GM12865 (cell line): ENCODE results near the gene SEMA3F.

Source experiments
- DNase-seq: peaks from one replicate; pipeline ENCODE4 v3.0.0; 2010; ENCODE audit warnings: low read depth
- H3K4me3 ChIP-seq: 2 replicates; pipeline ENCODE4 v1.5.1; 2011; ENCODE audit warnings: mild to moderate bottlenecking, low read depth, low read length, control low read depth
- TF ChIP-seq, protein P1 (sequence below): IDR thresholded peaks from 2 replicates; pipeline ENCODE4 v1.5.1; 2011; ENCODE audit warnings: low read length, control low read depth, low read depth, inconsistent platforms; ENCODE audit not compliant: insufficient read depth; ENCODE audit errors: missing control alignments

Gene SEMA3F

DNA sequence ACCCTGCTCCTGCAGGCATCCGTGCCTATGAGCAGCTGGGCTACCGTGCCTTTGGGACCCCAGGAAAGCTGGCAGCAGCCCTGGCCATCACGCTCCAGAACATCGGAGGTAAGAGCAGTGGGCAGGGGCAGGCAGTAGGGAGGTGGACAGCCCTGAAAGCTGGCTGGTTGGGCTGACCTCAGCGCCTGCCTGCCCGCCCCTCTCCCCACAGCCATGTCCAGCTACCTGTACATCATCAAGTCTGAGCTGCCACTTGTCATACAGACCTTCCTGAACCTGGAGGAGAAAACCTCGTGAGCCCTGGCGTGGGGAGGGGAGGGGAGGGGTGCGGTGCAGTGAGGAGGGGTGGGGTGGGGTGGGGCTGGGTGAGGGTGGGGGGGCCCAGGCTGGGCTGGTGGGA, 60.4 kb downstream of the SEMA3F start:
- DNase-seq: no peak
- TF ChIP-seq, protein P1, sequence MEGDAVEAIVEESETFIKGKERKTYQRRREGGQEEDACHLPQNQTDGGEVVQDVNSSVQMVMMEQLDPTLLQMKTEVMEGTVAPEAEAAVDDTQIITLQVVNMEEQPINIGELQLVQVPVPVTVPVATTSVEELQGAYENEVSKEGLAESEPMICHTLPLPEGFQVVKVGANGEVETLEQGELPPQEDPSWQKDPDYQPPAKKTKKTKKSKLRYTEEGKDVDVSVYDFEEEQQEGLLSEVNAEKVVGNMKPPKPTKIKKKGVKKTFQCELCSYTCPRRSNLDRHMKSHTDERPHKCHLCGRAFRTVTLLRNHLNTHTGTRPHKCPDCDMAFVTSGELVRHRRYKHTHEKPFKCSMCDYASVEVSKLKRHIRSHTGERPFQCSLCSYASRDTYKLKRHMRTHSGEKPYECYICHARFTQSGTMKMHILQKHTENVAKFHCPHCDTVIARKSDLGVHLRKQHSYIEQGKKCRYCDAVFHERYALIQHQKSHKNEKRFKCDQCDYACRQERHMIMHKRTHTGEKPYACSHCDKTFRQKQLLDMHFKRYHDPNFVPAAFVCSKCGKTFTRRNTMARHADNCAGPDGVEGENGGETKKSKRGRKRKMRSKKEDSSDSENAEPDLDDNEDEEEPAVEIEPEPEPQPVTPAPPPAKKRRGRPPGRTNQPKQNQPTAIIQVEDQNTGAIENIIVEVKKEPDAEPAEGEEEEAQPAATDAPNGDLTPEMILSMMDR: no peak
- no peak overlapping the region for H3K4me3 ChIP-seq

DNA sequence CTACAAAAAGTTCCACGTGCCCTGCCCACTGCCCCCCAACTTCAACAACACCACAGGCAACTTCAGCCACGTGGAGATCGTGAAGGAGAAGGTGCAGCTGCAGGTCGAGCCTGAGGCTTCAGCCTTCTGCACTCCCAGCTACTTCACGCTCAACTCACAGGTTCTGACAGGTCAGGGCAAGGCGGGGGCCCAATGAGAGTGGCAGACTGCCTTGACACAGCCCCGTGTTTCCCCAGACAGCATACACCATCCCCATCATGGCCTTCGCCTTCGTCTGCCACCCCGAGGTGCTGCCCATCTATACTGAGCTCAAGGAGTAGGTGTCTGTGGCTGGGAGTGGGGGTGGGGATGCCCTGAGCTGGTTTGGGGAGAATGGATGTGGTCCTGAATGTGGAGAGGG, 62.6 kb downstream of the SEMA3F start:
- TF ChIP-seq, protein P1: no peak
- DNase-seq: no peak
- H3K4me3 ChIP-seq: no peak overlapping the region

DNA sequence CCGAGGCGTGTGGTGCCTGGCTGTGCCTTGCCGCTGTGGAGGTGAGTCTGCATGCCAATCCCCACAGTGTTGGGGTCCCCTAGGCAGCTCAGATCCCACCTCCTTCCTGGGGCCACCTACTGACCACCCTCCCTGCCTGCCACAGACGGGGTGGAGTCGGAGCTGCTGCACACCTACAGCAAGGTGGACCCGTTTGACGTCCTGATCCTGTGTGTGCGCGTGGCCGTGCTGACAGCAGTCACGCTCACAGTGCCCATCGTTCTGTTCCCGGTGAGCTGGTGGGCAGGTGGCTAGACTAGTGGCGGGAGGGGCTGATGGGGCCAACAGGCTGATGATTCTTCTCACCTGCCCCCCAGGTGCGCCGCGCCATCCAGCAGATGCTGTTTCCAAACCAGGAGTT, 63.3 kb downstream of the SEMA3F start:
- no peak for DNase-seq
- TF ChIP-seq, protein P1: no peak
- H3K4me3 ChIP-seq: no peak overlapping the region

DNA sequence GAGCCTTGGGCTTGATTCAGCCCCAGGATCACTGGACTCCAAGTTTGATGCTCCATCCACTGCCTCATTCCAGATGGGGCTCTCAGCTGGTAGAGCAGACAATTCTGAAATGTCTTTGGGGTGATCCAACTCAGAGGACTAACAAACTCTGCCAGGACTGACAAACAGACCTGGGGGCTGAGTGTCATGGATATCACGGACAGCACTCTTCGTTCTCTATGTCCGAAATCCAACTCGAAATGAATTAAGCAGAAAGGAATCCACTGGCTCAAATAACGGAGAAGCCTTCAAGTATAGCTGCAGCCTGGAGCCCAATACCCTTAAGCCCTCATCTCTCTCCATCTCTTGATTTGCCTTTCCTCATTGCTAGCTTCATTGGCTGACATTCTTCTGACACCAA, 64.2 kb downstream of the SEMA3F start:
- no peak for DNase-seq
- no peak overlapping the region for H3K4me3 ChIP-seq
- TF ChIP-seq, protein P1: no peak

DNA sequence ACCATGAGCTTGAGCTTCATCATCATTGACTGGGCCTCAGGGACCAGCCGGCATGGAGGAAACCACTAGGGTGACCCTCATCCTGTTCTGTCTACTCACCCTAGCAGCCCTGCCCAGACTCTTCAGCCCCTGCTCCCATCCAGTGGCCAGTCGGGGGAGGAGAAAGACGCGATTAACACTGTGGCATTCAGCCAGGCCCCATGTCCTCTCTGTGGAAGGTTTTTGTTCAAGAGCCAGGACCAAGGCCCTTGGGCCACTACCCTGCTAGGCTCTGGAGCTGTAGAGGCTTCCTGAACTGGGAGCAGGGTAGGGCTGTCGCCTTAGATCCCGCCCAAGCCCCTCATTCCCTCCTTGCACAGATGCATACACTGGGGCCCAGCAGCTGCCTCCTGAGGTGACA, 65.0 kb downstream of the SEMA3F start:
- no peak for DNase-seq
- no peak overlapping the region for H3K4me3 ChIP-seq
- TF ChIP-seq, protein P1: no peak

DNA sequence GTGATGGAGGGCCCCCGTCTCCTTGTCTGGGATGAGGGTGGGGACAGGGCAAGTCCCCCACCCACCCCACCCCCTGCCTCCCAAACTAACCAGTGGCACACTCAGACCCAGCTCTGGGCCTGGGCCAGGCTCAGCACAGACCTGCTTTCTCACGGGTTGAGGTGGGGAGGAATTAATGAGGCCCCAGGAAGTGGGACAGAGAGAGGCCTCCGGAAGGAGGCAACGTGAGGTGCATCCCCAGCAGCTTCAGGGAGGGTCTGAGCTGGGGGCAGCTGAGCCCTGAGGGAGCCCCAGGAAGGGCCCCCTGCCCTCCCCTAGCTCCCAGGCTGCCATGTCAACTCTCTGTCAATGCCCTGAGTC, 65.9 kb downstream of the SEMA3F start:
- no peak overlapping the region for H3K4me3 ChIP-seq
- TF ChIP-seq, protein P1: no peak
- no peak for DNase-seq

DNA sequence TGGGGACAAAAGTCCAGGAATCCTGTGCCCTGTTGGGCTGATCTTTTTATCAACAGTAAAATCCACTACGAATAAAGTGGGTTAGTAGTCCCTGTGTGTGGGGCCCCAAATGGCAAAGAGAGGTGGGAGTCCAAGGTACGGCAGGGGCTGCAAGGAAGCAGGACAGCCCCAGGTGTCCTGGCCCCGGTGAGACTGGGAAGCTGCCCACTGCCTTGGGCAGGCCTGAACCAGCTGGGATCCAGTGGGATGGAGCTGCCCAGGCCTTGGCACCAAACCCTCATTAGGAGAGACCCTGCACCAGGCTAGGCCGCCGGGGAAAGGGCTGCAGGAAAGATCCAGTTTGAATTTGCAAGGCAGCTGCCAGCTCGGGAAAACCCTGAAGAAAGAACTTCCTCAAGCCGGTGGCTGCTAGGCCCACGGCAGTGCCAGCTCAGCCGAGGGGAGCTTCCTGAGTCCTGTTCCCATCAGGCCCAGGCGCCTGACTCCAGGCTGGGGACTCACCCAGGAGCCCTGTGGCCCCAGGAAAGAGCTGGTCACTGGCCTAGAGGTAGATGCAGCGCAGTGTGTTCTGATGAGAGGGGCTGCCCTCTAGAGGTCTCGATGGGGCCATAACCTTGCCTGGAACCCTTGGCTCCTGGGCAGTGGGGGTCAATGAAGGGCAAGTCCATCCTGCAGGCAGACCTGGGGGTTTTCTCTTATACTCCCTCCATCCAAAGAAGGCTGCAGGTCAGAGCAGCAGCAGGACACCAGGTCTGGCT, 66.5 kb downstream of the SEMA3F start:
- DNase-seq: no peak
- no peak overlapping the region for H3K4me3 ChIP-seq
- TF ChIP-seq, protein P1: no peak
